Prostate gland (tissue), 2 donors: ENCODE measurements around the gene MYO9B. TPM values are rescaled to one million over a fixed set of nuclear protein-coding genes. Genes with fewer than 3 reads are reported as not detected.

Experiments
- DNase-seq: peaks from one replicate; pipeline ENCODE4 v3.0.0-alpha.2; 2019; ENCODE audit warnings: low spot score
- H3K27ac ChIP-seq, 2 donors: fragments of 200-600 bp; sonication (generic); 2 replicates each; pipeline ENCODE4 v1.5.1; 2017 to 2019
- H3K27me3 ChIP-seq: fragments of 200-600 bp; sonication (generic); replicated peaks from 2 replicates; pipeline ENCODE4 v1.5.1; 2019; ENCODE audit not compliant: insufficient read depth
- H3K36me3 ChIP-seq, 2 donors: fragments of 200-600 bp; sonication (generic); 1 replicate in 1 of 2; 2 replicates in 1 of 2; pipeline versions ENCODE4 v1.5.1 to v1.8.1; 2017 to 2019
- H3K4me1 ChIP-seq: fragments of 200-600 bp; sonication (generic); replicated peaks from 2 replicates; pipeline ENCODE4 v1.5.1; 2019
- H3K4me3 ChIP-seq, 2 donors: fragments of 200-600 bp; sonication (generic); 2 replicates each; pipeline ENCODE4 v1.5.1; 2017 to 2019
- H3K9me3 ChIP-seq: fragments of 200-600 bp; sonication (generic); 2 replicates; pipeline ENCODE4 v1.5.1; 2017
- POLR2A ChIP-seq: fragments of 450-650 bp; IDR thresholded peaks from one replicate; pipeline ENCODE4 v1.6.1; 2016; ENCODE audit warnings: antibody characterized with exemption, mild to moderate bottlenecking
- POLR2AphosphoS5 ChIP-seq: sonication (generic); formaldehyde crosslinking; IDR thresholded peaks from one replicate; pipeline ENCODE4 v1.6.1; 2017; ENCODE audit warnings: antibody characterized with exemption
- WGBS: methylation state at CpG from one replicate; pipeline ENCODE4 v1.1.5; 2018; 5-methylcytosine and 5-hydroxymethylcytosine counted together
- intact Hi-C: fragments of 100-400 bp; cut with DNase I; formaldehyde crosslinking; loops from one replicate; pipeline ENCODE4 v1.14.2; 2022
- total RNA-seq, 2 donors: library from RNA; depleted of rRNA; stranded (reverse); fragments of >200 nt; gene quantifications; one replicate each; pipeline ENCODE4 v1.1.0, GENCODE V29; 2016
- TF ChIP-seq, protein P1 (sequence below), 4 experiments: fragments of 200-600 bp in 2 of 4; fragments of 450-650 bp in 2 of 4; sonication (generic) in 2 of 4; IDR thresholded peaks; 1 replicate in 3 of 4; 2 replicates in 1 of 4; pipeline ENCODE4 v1.5.1; 2016 to 2019; ENCODE audit warnings: antibody characterized with exemption in 4 of 4, mild to moderate bottlenecking in 2 of 4, moderate library complexity in 2 of 4

Gene MYO9B
- total RNA-seq, 2 donors from 2014 or later, result 50.9 to 208 TPM

DNA sequence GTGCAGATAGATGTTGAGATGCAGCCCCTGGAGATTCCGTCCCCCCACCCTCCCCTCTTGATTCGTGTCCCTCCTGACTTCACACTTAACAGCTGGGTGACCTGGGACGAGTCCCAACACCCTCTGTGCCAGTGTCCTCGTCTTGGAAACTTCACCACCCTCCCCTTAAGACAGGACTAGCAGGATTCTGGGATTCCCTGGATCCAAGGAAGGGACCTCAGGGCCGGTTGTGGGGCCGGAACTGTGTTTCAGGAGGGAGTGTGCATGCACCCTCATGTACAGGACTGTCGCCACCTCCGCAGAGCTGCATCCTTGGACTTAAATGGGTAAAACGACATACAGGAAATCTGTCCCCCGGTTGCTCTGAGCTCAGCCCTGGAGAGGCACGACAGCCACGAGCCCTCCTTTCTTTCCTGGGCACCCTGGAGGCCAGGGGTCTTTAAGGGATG, 990 bp downstream of the MYO9B start:
- H3K4me1 ChIP-seq, result peaks cover 13% of the 10 kb centered on the region
- no peaks in the 10 kb centered on the region for H3K27me3 ChIP-seq
- H3K27ac ChIP-seq, result peak overlapping the region; percentile 81 to 83
- WGBS, result 7% methylated on average over 12 of the region's 12 CpGs
- no peak for DNase-seq
- H3K4me3 ChIP-seq, result peak overlapping the region; percentile 67 to 87
- intact Hi-C loops, result loop anchor here (5.0 kb wide), 1 partner anchor 61 kb away; no protein-coding TSS in a partner anchor
- TF ChIP-seq POLR2AphosphoS5 (no peak), POLR2A (no peak)
- TF ChIP-seq, protein P1, sequence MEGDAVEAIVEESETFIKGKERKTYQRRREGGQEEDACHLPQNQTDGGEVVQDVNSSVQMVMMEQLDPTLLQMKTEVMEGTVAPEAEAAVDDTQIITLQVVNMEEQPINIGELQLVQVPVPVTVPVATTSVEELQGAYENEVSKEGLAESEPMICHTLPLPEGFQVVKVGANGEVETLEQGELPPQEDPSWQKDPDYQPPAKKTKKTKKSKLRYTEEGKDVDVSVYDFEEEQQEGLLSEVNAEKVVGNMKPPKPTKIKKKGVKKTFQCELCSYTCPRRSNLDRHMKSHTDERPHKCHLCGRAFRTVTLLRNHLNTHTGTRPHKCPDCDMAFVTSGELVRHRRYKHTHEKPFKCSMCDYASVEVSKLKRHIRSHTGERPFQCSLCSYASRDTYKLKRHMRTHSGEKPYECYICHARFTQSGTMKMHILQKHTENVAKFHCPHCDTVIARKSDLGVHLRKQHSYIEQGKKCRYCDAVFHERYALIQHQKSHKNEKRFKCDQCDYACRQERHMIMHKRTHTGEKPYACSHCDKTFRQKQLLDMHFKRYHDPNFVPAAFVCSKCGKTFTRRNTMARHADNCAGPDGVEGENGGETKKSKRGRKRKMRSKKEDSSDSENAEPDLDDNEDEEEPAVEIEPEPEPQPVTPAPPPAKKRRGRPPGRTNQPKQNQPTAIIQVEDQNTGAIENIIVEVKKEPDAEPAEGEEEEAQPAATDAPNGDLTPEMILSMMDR (IDR thresholded peaks at IDR 0.05), result no peak
- H3K9me3 ChIP-seq, result no peaks in the 10 kb centered on the region
- no peaks in the 10 kb centered on the region for H3K36me3 ChIP-seq

DNA sequence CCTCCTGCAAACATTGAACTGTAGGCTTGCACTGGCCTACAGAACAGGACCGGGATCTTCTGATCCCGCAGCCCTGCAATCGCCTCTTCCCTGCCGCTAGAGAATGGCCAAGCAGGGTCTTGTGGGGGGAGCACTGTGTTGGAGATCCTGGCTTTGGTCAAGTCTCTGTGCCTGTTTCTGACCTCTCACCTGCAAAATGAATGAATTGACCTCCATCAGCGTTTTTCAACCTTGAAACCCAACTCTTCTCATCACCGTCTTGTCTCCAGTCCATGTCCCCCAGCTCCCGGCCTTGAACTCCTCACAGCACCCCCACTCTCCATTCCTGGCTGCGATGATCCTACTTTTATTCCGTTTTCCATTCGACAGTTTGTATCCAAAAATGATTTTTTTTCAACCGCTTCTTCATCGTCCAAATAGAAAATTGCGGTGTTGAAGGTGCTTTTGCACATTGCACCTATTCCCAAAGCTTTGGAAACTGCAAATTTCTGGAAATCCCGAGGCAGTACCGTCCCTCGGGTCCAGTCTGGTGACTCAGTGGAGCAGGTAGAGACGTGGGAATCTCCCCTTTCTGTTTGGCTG, 2.0 kb downstream of the MYO9B start:
- TF ChIP-seq POLR2A, result no peak
- TF ChIP-seq, protein P1 (IDR thresholded peaks at IDR 0.05), result no peak
- TF ChIP-seq POLR2AphosphoS5, result no peak
- no peak overlapping the region for H3K27ac ChIP-seq
- intact Hi-C loops, result loop anchor here (5.0 kb wide), 1 partner anchor 60 kb away; no protein-coding TSS in a partner anchor
- H3K9me3 ChIP-seq, result no peaks in the 10 kb centered on the region
- 83% methylated on average over 17 of the region's 17 CpGs for WGBS
- H3K27me3 ChIP-seq, result no peaks in the 10 kb centered on the region
- H3K36me3 ChIP-seq, result no peaks in the 10 kb centered on the region
- H3K4me3 ChIP-seq, result no peak overlapping the region
- DNase-seq, result no peak
- H3K4me1 ChIP-seq, result peaks cover 13% of the 10 kb centered on the region

DNA sequence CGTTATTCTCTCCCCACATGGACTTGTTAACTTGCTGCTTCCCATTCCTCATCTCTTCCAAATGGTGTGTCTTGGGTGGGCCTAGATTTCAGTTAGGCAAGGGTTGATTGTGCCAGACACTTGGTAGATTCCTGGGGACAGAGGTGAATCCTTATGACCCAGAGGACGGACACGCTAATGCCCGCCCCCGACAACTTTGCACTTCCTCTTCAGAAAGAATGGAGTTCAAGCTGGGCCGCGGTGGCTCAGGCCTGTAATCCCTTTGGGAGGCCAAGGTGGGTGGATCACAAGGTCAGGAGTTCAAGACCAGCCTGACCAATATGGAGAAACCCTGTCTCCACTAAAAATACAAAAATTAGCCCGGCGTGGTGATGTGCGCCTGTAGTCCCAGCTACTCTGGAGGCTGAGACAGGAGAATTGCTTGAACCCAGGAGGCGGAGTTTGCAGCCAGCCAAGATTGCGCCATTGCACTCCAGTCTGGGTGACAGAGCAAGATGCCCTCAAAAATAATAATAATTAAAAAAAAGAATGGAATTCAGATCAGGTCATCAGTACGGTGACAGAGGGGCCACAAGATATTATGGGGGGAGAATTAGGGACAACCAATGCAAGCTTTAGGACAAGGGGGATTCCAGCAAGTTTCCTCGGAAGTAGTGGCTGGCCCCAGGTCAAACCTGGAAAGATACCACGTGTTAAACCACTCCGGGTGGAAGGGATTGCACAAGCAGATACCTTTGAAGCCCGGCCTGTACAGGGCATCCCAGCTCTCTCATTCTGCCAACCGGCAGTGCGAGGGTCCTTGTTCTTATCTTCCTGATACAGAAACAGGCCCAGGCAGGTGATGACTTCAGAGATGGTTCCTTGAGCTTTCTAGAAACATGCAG, 2.7 kb downstream of the MYO9B start:
- Histone ChIP-seq H3K4me1 (peaks cover 13% of the 10 kb centered on the region), H3K4me3 (no peak overlapping the region), H3K27me3 (no peaks in the 10 kb centered on the region), H3K27ac (no peak overlapping the region), H3K36me3 (no peaks in the 10 kb centered on the region), H3K9me3 (no peaks in the 10 kb centered on the region)
- TF ChIP-seq POLR2AphosphoS5 (no peak), POLR2A (no peak)
- TF ChIP-seq, protein P1 (IDR thresholded peaks at IDR 0.05), result no peak
- 85% methylated on average over 19 of the region's 19 CpGs for WGBS
- no peak for DNase-seq
- intact Hi-C loops, result loop anchor here (5.0 kb wide), 1 partner anchor 59 kb away; no protein-coding TSS in a partner anchor

DNA sequence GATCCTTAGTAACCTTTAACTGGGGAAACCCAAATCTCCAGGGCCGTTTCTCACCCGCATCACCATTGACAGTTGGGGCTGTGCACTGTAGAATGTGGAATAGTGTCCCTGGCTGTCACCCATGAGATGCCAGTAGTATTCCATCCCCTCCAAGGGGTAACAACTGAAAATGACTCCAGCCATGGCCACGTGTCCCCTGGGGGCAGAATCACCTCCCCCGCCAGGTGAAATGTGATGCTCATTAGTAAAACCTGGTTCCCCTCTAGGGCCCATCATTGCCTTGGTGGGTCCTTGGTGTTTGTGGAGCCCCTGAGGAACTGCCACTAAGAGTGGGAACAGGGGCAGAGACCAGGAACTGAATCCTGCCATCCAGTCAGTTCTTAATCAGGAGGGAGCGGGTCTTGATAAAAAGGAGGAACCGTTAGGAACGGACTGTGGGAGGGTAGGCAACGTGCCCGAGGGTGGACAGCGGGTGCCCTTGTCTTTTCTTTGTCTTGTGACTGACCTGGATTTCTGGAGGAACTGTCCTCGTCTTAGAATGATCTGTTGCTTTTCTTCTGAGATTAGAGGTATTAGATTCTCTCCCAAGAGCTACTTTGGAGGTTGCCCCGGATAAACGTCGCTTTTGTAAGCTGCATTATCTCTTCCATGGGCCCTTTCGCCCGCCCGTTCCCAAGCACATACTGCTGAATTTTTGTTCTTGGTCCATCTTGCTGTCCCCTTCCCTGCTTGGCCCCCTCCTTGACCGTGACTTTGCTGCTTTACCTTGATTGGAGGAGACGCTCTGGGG, 3.5 kb downstream of the MYO9B start:
- Histone ChIP-seq H3K27me3 (no peaks in the 10 kb centered on the region), H3K4me1 (peaks cover 12% of the 10 kb centered on the region), H3K36me3 (no peaks in the 10 kb centered on the region), H3K9me3 (no peaks in the 10 kb centered on the region), H3K27ac (peak overlapping the region; percentile 73 to 75), H3K4me3 (peak overlapping the region in 1 of 2 donors; percentile 7)
- TF ChIP-seq POLR2A (no peak), POLR2AphosphoS5 (no peak)
- TF ChIP-seq, protein P1 (IDR thresholded peaks at IDR 0.05), result no peak
- intact Hi-C loops, result loop anchor here (5.0 kb wide), 1 partner anchor 58 kb away; no protein-coding TSS in a partner anchor
- no peak for DNase-seq
- WGBS, result 50% methylated on average over 19 of the region's 19 CpGs
